Neural progenitor cell (in vitro differentiated cells): ENCODE data around the gene COLEC11. TPM values are rescaled to one million over a fixed set of nuclear protein-coding genes. Genes with fewer than 3 reads are reported as not detected.
"Not testable (repeated sequence)": the region's sequence is repeated elsewhere in the genome, so short reads cannot be mapped to it uniquely, and the experiment has no call there.

ENCODE experiments used
- DNase-seq: peaks from one replicate; pipeline ENCODE4 v3.0.0-alpha.2; 2016; ENCODE audit warnings: low spot score
- H2AFZ ChIP-seq: fragments of 200-600 bp; sonication (generic); replicated peaks from 2 replicates; pipeline ENCODE4 v1.6.1; 2016; ENCODE audit warnings: antibody characterized with exemption
- H3F3A ChIP-seq: fragments of 200-600 bp; sonication (generic); 2 replicates; pipeline ENCODE4 v1.6.1; 2016; ENCODE audit warnings: antibody characterized with exemption, low read depth
- H3K27ac ChIP-seq: fragments of 200-600 bp; sonication (generic); 2 replicates; pipeline ENCODE4 v1.5.1; 2016; ENCODE audit warnings: mild to moderate bottlenecking
- H3K27me3 ChIP-seq: fragments of 200-600 bp; sonication (generic); 2 replicates; pipeline ENCODE4 v1.6.1; 2016; ENCODE audit warnings: mild to moderate bottlenecking, moderate library complexity
- H3K36me3 ChIP-seq: fragments of 200-600 bp; sonication (generic); 2 replicates; pipeline ENCODE4 v1.5.1; 2016
- H3K4me1 ChIP-seq: fragments of 200-600 bp; sonication (generic); 2 replicates; pipeline ENCODE4 v1.6.1; 2016; ENCODE audit warnings: mixed run types
- H3K4me2 ChIP-seq: fragments of 200-600 bp; sonication (generic); 2 replicates; pipeline ENCODE4 v1.6.1; 2016
- H3K4me3 ChIP-seq: fragments of 200-600 bp; sonication (generic); 2 replicates; pipeline ENCODE4 v1.5.1; 2016
- H3K79me2 ChIP-seq: fragments of 200-600 bp; sonication (generic); 2 replicates; pipeline ENCODE4 v1.6.1; 2016; ENCODE audit warnings: low read depth
- H3K9ac ChIP-seq: fragments of 200-600 bp; sonication (generic); 2 replicates; pipeline ENCODE4 v1.6.1; 2016
- H3K9me3 ChIP-seq: fragments of 200-600 bp; sonication (generic); 2 replicates; pipeline ENCODE4 v1.5.1; 2016; ENCODE audit warnings: low read depth
- H4K20me1 ChIP-seq: fragments of 200-600 bp; sonication (generic); 2 replicates; pipeline ENCODE4 v1.6.1; 2016; ENCODE audit warnings: low read depth
- H3K27ac Mint-ChIP-seq: 3 replicates; pipeline ENCODE4 v1.8.0; 2021; ENCODE audit warnings: mixed read lengths
- H3K27me3 Mint-ChIP-seq: 2 replicates; pipeline ENCODE4 v1.8.0; 2022; ENCODE audit warnings: low read depth, mild to moderate bottlenecking, inconsistent platforms, moderate library complexity, mixed read lengths; ENCODE audit not compliant: insufficient read depth
- H3K36me3 Mint-ChIP-seq: 3 replicates; pipeline ENCODE4 v1.8.0; 2021; ENCODE audit warnings: mixed read lengths
- H3K4me1 Mint-ChIP-seq: 3 replicates; pipeline ENCODE4 v1.8.0; 2021; ENCODE audit warnings: mixed read lengths
- H3K4me3 Mint-ChIP-seq: 3 replicates; pipeline ENCODE4 v1.8.0; 2021; ENCODE audit warnings: mild to moderate bottlenecking, moderate library complexity, mixed read lengths
- H3K9me3 Mint-ChIP-seq: 3 replicates; pipeline ENCODE4 v1.8.0; 2020; ENCODE audit warnings: mixed read lengths
- EZH2 ChIP-seq: fragments of 200-600 bp; sonication (generic); IDR thresholded peaks from 2 replicates; pipeline ENCODE4 v1.6.1; 2017; ENCODE audit warnings: antibody characterized with exemption, mild to moderate bottlenecking, moderate library complexity
- EZH2phosphoT487 ChIP-seq: fragments of 200-600 bp; sonication (generic); IDR thresholded peaks from 2 replicates; pipeline ENCODE4 v1.6.1; 2017; ENCODE audit warnings: antibody characterized with exemption
- total RNA-seq: library from RNA; depleted of rRNA; stranded (reverse); fragments of >200 nt; gene quantifications from 2 replicates; pipeline ENCODE4 v1.2.3, GENCODE V29; 2015; ENCODE audit warnings: low replicate concordance
- TF ChIP-seq, protein P1 (sequence below): fragments of 200-600 bp; sonication (generic); IDR thresholded peaks from 2 replicates; pipeline ENCODE4 v1.5.1; 2017; ENCODE audit warnings: antibody characterized with exemption, mild to moderate bottlenecking

Gene COLEC11
- total RNA-seq, 1 donor from 2014 or later = not detected

DNA sequence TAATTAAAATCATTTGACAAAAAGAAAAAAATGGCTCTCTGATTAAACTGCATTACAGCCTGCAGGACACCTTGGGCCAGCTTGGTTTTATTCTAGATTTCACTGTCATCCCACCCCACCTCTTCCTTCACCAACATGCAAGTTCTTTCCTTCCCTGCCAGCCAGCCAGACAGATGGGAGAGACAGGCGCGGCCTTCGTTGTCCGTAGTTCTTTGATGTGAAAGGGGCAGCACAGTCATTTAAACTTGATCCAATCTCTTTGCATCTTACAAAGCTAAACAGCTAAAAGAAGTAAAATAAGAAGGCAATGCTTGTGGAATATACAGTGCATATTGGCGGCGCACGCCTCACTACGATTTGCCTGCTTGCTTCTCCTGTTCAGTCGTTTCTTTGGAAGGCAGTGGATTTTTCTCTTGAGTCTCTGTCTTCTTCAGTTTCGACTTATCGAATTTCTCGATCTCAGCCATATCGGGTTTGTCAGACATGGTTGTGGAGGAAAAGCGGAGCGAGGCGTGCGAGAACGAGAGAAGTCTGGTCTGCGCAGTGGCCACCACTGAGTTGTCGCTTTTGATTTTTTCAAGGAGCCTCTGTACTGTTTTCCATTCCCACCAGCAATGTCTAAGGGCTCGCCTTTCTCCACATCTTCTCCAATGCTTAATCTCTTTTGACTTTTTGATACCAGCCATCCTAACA lies 22.4 kb downstream of the COLEC11 start:
- no peaks in the 10 kb centered on the region for H3F3A ChIP-seq
- Mint-ChIP-seq H3K36me3 (no peaks in the 10 kb centered on the region), H3K4me3 (no peak overlapping the region), H3K27me3 (peaks cover 3% of the 10 kb centered on the region), H3K4me1 (no peaks in the 10 kb centered on the region), H3K27ac (no peak overlapping the region), H3K9me3 (peaks cover 44% of the 10 kb centered on the region)
- no peaks in the 10 kb centered on the region for H3K36me3 ChIP-seq
- no peak for DNase-seq
- no peak overlapping the region for H3K4me3 ChIP-seq
- no peak overlapping the region for H2AFZ ChIP-seq
- no peaks in the 10 kb centered on the region for H4K20me1 ChIP-seq
- no peaks in the 10 kb centered on the region for H3K79me2 ChIP-seq
- no peaks in the 10 kb centered on the region for H3K4me1 ChIP-seq
- H3K4me2 ChIP-seq = no peak overlapping the region
- TF ChIP-seq, protein P1, sequence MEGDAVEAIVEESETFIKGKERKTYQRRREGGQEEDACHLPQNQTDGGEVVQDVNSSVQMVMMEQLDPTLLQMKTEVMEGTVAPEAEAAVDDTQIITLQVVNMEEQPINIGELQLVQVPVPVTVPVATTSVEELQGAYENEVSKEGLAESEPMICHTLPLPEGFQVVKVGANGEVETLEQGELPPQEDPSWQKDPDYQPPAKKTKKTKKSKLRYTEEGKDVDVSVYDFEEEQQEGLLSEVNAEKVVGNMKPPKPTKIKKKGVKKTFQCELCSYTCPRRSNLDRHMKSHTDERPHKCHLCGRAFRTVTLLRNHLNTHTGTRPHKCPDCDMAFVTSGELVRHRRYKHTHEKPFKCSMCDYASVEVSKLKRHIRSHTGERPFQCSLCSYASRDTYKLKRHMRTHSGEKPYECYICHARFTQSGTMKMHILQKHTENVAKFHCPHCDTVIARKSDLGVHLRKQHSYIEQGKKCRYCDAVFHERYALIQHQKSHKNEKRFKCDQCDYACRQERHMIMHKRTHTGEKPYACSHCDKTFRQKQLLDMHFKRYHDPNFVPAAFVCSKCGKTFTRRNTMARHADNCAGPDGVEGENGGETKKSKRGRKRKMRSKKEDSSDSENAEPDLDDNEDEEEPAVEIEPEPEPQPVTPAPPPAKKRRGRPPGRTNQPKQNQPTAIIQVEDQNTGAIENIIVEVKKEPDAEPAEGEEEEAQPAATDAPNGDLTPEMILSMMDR = no peak
- TF ChIP-seq EZH2phosphoT487 (no peak), EZH2 (no peak)
- no peak overlapping the region for H3K27ac ChIP-seq
- H3K9me3 ChIP-seq = peaks cover 4% of the 10 kb centered on the region
- no peak overlapping the region for H3K9ac ChIP-seq
- H3K27me3 ChIP-seq = peaks cover 14% of the 10 kb centered on the region

DNA sequence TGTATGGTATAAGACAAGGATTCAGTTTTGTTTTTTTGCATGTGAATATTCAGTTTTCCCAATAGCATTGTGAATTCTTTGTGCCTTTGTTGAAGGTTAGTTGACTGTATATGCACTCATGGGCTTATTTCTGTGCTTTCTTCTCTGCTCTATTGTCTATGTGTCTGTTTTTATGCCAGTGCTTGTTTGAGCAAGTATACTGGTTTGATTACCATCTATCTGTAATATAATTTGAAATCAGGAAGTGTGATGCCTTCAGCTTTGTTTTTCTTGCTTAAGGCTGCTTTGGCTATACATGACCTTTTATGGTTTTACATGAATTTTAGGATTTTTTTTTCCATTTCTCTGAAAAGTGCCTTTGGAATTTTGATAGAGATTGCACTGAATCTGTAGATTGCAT lies 23.5 kb downstream of the COLEC11 start:
- H3K27me3 Mint-ChIP-seq = no peaks in the 10 kb centered on the region
- H3K27ac Mint-ChIP-seq = no peak overlapping the region
- TF ChIP-seq EZH2phosphoT487 (no peak), EZH2 (no peak)
- TF ChIP-seq, protein P1 = no peak
- no peaks in the 10 kb centered on the region for H3K4me1 ChIP-seq
- no peaks in the 10 kb centered on the region for H3K36me3 ChIP-seq
- H3K9ac ChIP-seq = no peak overlapping the region
- no peak overlapping the region for H3K4me3 ChIP-seq
- no peak for DNase-seq
- no peaks in the 10 kb centered on the region for H4K20me1 ChIP-seq
- H3F3A ChIP-seq = no peaks in the 10 kb centered on the region
- no peak overlapping the region for H3K4me2 ChIP-seq
- H3K27me3 ChIP-seq = peaks cover 4% of the 10 kb centered on the region
- H3K36me3 Mint-ChIP-seq = no peaks in the 10 kb centered on the region
- no peak overlapping the region for H3K4me3 Mint-ChIP-seq
- peaks cover 41% of the 10 kb centered on the region for H3K9me3 Mint-ChIP-seq
- peaks cover 4% of the 10 kb centered on the region for H3K9me3 ChIP-seq
- no peak overlapping the region for H2AFZ ChIP-seq
- no peaks in the 10 kb centered on the region for H3K4me1 Mint-ChIP-seq
- no peaks in the 10 kb centered on the region for H3K79me2 ChIP-seq
- no peak overlapping the region for H3K27ac ChIP-seq

DNA sequence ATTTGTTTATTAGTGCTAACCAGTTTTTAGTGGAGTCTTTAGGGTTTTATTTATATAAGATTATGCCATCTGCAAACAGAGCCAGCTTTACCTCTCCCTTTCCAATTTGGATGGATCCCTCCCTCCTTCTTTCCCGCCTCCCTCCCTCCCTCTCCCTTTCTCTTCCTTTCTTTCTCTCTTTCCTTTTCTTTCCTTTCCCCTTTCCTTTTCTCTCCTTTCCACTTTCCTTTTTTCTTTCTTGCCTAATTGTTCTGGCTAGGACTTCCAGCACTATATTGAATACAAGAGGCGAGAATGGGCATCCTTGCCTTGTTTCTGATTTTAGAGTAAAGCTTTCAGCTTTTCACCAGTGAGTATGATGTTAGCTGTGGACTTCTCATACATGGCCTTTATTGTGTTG lies 24.1 kb downstream of the COLEC11 start:
- peaks cover 37% of the 10 kb centered on the region for H3K9me3 Mint-ChIP-seq

DNA sequence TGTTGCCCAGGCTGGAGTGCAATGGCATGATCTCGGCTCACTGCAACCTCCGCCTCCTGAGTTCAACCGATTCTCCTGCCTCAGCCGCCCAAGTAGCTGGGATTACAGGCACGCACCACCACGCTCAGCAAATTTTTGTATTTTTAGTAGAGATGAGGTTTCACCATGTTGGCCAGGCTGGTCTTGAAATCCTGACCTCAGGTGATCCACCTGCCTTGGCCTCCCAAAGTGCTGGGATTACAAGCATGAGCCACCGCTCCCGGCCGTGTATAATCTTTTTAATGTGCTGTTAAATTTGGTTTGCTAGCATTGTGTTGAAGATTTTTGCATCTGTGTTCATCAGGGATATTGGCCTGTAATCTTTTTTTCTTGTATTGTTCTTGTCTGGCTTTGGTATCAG lies 24.7 kb downstream of the COLEC11 start:
- H3K4me2 ChIP-seq, H3K27ac ChIP-seq, H3K36me3 Mint-ChIP-seq, H3K9me3 ChIP-seq, H3K27me3 ChIP-seq, H4K20me1 ChIP-seq, H3K4me3 Mint-ChIP-seq, H3K4me1 ChIP-seq, H2AFZ ChIP-seq, H3F3A ChIP-seq, H3K4me1 Mint-ChIP-seq, H3K36me3 ChIP-seq, H3K9ac ChIP-seq, H3K79me2 ChIP-seq, DNase-seq, H3K4me3 ChIP-seq, H3K27me3 Mint-ChIP-seq, H3K27ac Mint-ChIP-seq: not testable (repeated sequence)
- H3K9me3 Mint-ChIP-seq = peaks cover 33% of the 10 kb centered on the region

More for the DNA sequence above, 24.1 kb downstream of the COLEC11 start:
- Histone ChIP-seq H3K9ac (no peak overlapping the region), H3K79me2 (no peaks in the 10 kb centered on the region), H4K20me1 (no peaks in the 10 kb centered on the region), H3F3A (no peaks in the 10 kb centered on the region), H3K4me1 (no peaks in the 10 kb centered on the region), H2AFZ (no peak overlapping the region), H3K4me2 (no peak overlapping the region), H3K27ac (no peak overlapping the region), H3K4me3 (no peak overlapping the region), H3K36me3 (no peaks in the 10 kb centered on the region), H3K9me3 (peaks cover 4% of the 10 kb centered on the region), H3K27me3 (no peaks in the 10 kb centered on the region)
- H3K36me3 Mint-ChIP-seq = no peaks in the 10 kb centered on the region
- no peaks in the 10 kb centered on the region for H3K4me1 Mint-ChIP-seq
- no peaks in the 10 kb centered on the region for H3K27me3 Mint-ChIP-seq
- H3K4me3 Mint-ChIP-seq = no peak overlapping the region
- TF ChIP-seq EZH2phosphoT487 = no peak
- no peak overlapping the region for H3K27ac Mint-ChIP-seq
- no peak for DNase-seq
